Germinal center (tissue), 1 donor: ENCODE data around the gene GMPPA.

Experiments used
- DNase-seq: peaks from one replicate; pipeline ENCODE4 v3.0.0; 2012; ENCODE audit warnings: mixed read lengths, low spot score

The GMPPA gene

DNA sequence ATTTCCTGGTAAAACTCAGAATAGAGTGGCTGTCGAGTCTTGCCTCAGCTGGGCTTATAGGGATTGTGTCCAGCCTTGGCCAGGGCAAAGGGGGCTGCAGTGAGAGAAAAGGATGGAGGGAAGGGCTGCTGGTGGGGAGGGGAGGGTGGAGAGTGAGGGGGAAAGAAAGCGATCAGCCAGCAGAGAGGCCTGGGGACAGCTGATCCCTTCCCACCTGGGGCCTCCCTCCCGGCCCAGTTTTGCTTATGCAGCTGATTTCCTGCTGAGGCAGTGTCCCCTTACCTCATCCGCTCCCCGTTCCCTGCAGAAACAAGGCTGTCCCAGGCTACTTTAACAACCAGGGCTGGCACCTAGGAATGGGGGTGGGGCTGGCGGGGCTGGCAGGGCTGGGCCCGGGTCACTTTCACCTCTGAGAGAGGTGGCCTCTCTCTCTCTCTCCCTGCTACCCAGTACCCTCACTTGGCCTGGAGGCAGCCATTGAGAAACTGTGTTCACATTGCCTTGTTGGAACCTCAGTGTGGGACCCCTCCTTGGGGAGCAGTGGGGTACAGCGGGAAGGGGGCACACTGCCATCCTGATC, 12.2 kb upstream of the GMPPA start:
- DNase-seq, result no peak

GRCh38 chr2:219488149-219488843, 10.4 kb upstream of the GMPPA start:
- DNase-seq, result no peak

DNA sequence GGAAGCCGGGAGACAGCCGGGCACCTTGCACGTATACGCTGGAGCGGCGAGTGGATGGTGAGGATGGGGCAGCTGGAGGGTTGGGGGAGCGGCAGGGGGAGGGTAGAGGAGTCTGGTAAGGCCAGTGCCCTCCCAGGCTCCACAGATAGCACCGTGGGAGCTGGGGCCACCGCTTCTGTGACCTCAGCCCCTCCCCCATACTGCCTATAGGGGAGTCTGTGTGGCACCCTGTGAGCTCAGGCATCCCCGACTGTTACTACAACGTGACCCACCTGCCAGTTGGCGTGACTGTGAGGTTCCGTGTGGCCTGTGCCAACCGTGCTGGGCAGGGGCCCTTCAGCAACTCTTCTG, 9.9 kb upstream of the GMPPA start:
- no peak for DNase-seq

GRCh38 chr2:219489315-219489714, 9.4 kb upstream of the GMPPA start:
- DNase-seq, result no peak

DNA sequence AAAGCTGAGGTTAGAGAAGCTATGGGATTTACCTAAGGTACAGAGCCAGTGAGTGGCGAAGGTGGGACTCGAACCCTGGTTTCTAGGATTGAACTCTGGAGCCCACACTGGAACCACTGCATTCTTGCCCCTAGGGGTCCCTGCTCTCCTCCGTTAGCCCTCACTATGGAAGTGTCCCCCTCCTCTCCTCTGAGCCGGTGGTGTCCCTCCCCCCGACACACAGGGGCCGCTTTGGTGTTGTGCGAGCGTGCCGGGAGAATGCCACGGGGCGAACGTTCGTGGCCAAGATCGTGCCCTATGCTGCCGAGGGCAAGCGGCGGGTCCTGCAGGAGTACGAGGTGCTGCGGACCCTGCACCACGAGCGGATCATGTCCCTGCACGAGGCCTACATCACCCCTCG, 8.5 kb upstream of the GMPPA start:
- DNase-seq, result no peak

GRCh38 chr2:219490600-219491130, 8.0 kb upstream of the GMPPA start:
- no peak for DNase-seq

GRCh38 chr2:219491278-219491963, 7.3 kb upstream of the GMPPA start:
- DNase-seq, result no peak

DNA sequence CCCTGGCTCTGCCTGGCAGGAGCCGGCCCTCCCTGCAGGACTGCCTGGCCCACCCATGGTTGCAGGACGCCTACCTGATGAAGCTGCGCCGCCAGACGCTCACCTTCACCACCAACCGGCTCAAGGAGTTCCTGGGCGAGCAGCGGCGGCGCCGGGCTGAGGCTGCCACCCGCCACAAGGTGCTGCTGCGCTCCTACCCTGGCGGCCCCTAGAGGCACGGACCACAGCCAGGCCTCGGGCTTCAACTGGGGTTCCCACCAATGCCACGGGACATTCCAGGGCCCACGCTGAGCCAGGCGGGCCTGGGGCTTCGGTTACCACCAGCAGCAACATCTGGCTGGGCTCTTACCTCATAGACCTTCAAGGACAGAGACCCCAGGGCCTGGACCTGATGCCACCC, 6.1 kb upstream of the GMPPA start:
- DNase-seq, result no peak

DNA sequence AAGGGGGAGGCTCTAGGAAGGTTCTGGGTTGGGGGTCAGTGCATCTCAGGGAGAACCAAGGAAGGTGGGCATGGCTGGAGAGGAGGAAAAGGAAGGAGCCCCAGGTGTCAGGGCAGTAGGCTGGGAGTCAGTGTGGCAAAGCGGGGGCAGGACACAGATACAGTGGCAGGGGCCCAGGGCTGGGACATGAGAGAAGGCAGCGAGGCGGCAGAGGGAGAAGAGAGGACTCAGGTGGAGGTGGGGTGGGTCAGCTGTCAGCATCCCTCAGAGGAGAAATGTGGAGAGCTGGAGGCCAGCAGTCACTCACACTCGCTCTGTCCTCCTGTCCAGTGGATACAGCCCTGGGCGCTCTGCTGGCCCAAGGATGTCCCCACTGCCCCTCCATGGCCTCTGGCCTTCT, 5.6 kb upstream of the GMPPA start:
- no peak for DNase-seq

GRCh38 chr2:219494952-219495530, 3.6 kb upstream of the GMPPA start:
- DNase-seq, result no peak

DNA sequence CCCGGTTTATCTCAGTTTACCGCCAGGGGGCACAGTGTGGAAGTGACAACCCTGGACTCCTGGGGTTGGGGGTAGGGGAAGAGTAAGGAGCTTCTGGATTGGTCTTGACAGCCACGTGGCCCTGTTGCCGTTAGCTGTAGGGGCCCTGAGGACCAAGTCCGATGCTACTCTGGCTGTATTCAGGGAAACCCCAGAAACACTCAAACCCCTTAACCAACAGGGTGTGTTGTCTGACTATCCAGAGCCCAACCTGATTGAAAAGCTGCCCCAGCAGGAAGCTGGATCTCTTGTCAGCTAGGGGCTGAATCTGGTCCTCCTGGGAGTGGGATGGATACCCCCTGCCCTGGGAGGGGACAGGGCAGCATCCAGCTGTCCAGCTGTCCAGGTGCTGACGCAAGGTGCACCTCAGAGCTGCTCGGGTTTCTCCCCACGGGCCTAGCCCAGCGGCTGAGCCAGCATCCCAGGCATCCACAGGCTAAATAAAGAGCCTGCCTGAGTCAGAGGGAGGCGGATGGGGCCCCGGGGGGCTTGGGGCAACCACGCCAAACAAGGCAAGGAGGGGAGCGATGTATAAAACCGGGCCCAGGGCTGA, 3.1 kb upstream of the GMPPA start:
- peak; percentile 84 for DNase-seq

DNA sequence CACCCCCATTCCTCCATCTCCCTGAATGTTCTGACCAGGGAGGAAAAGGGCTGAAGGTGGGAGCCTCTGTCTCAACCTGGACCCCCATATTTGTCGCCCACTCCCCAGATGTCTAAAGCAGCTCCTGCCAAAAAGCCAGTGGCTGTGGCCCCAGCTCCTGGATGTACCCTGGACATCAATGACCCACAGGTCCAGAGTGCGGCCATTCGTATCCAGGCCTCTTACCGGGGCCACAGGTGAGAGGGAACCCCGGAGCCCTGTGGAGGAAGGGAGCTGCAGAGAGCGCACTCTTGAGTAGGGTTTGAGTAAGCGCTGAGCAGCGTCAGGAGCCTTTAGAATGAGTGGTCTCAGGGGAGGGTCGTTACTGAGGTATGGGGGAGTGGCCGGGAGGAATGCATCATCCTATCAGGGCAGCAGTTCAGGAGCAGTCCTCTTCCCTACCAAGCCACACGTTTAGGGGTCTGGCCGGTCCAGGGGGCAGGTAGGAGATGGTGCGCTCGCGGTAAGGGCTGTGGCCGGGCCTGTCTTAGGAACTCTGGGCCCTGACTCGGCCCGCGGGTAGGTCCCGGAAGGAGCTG, 2.4 kb upstream of the GMPPA start:
- no peak for DNase-seq

GRCh38 chr2:219496825-219497494, 1.7 kb upstream of the GMPPA start:
- DNase-seq, result no peak

DNA sequence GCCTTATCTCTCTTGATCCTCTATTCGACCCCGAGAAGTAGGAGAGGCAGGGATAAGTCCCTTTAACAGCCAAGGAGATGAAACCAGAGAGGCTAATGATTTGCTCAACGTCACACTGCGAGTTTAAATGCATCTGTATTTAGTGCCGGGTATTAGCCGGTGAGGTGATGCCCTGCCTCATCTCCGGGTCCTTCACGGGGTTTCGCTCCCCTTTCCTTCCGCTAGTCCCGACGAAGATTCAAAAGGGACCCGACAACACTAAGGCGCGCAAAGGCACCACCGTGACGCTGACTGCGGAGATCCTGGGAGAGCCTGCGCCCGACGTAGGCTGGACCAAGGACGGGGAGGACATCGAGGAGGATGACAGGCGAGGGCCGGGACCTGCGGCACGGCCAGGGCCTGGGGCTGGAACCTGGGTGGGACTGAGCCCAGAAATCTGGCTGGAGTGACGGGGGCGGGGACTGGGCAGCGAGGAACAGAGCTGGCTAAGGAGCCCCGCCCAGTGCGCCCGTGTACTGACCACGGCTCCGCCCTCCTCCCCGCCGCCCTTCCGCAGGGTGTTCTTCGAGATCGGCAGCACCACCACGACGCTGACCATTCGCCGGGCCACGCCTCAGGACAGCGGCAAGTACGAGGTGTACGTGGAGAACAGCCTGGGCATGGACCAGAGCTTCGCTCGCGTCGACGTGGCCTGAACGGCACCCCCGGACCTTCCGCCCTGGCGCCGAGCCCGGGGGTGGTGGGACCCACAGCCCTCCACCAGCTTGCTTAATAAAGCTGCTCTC, 1.0 kb upstream of the GMPPA start:
- peak; percentile 48 for DNase-seq

DNA sequence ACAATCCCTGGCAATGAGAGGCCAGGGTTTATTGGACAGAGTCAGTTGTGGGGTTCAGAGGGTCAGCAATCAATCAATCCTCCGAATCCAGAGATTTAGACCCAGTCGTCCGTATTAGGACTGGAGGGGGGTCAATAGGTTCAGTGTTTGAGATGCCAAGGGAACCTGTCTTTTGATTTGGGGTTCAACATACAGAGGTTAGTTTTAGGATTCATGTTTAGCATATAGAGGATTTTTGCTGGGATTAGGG, 292 bp downstream of the GMPPA start:
- no peak for DNase-seq

GRCh38 chr2:219499555-219499954, 864 bp downstream of the GMPPA start:
- DNase-seq, result no peak

DNA sequence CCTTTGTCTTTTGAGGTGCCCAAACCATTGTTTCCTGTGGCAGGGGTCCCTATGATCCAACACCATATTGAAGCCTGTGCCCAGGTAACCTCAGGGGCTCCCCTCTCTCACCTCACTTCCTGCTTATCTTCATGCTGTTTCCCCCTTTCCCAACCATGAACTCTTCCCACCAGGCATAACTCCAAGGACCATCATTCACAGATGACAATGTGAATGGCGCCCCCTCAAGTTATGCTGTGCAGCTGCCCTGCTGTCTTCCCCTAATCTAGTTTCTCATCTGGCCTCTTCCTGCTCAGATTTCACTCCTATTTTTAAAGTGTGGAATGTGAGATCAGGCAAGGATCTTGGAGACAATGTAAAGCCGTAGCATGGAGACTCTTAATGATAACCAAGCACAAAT, 1.4 kb downstream of the GMPPA start:
- no peak for DNase-seq

GRCh38 chr2:219501849-219502248, 3.2 kb downstream of the GMPPA start:
- DNase-seq, result no peak

- no peak for DNase-seq
Measured at GRCh38 chr2:219502618-219503017, 3.9 kb downstream of the GMPPA start.

- no peak for DNase-seq
Measured at GRCh38 chr2:219505585-219505984, 6.9 kb downstream of the GMPPA start.

DNA sequence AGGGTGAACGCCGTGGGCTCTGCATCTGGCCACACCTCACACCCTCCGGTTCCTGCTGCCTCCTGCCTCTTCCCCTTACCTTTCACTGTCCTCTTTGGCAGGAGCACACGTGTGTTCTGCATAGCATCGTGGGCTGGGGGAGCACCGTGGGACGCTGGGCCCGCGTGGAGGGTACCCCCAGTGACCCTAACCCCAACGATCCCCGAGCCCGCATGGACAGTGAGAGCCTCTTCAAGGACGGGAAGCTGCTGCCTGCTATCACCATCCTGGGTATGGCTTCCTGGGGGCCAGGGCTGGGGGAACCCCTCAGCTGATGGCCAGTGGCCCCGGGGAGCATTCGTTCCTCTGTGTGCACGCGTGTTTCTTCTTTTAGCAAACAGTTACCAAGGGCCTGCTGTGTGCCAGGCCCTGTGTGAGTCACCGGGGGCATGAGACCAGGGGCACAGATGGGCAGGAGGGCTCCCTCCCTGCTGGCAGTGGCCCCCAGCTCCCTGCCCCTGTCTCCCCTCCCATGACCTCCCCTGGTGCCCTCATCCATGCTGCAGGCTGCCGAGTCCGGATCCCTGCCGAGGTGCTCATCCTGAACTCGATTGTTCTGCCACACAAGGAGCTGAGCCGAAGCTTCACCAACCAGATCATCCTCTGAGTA, 7.6 kb downstream of the GMPPA start:
- DNase-seq, result no peak
